ENCODE measurements around the gene NEK10.
A peak's percentile ranks its signal among the peaks of the same experiment; 100 is the strongest.

The NEK10 gene

DNA sequence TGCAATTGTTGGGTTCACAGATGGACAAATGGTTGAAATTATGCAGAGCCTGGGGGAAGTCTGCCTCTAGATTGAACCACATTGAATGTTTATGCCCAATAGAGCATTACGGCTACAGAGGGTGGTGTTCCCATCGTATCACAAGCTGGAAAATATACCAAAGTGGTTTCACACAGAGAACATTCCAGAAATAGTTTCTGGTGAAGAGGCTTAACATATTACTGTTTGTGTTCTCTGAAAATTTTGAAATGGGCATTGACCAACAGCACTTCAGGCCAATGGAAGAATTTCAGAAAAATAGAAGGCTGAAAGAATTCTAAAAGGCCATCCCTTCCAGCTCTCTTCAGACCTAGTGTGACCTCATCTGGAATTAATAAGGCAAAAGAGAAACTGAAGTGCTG is 203.9 kb downstream of the NEK10 start:
- DNase-seq (ENCODE audit: low spot score) = no peak

DNA sequence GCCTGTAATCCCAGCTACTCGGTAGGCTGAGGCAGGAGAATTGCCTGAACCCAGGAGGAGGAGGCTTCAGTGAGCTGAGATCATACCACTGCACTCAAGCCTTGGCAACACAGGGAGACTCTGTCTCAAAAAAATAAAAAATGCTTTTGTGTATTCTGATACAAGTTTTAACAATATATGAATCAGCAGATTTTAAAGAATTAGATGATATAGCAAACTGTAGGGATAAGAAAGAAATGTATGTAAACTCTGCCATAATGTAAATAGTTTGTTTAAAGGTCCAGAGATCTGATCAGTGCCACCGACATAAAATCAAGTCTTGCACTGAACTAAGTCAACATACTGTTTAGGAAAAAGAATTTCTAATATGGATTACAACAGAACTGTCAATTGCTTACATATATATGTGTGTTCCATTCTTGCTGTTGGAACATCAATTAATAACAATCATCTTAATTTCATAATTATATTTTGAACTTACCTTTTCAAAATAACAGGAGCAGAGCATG is 208.3 kb downstream of the NEK10 start:
- DNase-seq (ENCODE audit: low spot score) = no peak

DNA sequence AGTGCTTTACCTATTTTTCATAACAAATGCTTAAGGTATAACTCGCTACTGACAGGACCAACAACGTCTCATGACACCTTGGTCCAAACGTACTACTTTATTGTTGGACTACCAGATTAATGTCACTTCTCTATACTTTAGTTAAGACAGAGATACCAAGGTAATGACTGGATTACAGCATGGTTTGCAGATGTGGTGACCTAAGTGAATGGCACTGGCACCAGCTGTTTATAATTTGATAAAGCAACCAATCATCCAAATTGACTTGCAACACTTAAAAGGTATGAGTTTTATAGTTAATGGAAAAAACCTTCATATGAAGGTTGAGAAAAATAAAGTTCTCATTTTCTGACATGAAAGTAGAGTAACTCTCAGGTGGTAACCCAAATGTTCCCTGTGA is 209.0 kb downstream of the NEK10 start:
- DNase-seq (ENCODE audit: low spot score) = no peak

DNA sequence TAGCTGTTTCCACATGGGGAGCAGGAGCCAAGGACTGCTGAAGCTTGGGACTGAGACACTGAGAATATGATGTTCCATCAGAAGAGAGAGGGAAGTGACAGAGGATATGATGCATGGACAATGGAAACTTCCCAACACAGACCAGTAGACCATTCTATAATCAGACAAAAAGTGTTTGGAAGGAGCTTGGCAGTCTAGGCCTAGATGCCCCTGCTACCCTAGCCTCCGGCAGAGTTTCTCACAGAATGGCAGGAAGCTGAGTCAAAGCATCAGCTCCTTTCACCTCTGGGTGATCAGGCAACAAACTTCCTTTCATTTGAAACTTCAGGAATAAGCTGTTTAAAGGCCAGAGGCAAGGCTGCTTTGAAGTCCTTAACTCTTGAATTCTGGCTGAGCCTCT is 222.0 kb downstream of the NEK10 start:
- DNase-seq (ENCODE audit: low spot score) = no peak

DNA sequence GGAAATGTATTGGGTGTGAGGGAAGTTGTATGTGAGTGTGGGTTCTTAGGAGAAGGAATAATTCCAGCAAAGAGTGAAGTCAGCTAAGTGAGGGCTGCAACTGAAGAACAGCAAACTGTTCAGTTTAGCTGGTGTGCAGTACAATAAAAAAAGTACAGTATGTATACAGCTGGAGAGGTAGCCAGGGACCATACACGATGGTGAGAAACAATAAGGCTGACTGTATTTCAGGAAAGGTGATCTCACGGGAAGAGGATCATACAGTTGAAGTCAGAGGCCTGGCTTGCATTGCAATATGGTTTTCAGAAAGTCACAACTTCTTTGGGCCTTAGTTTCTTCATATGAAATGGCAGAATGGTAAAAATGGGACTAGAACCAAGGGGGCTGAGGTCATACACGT is 222.4 kb downstream of the NEK10 start:
- DNase-seq (ENCODE audit: low spot score) = no peak

DNA sequence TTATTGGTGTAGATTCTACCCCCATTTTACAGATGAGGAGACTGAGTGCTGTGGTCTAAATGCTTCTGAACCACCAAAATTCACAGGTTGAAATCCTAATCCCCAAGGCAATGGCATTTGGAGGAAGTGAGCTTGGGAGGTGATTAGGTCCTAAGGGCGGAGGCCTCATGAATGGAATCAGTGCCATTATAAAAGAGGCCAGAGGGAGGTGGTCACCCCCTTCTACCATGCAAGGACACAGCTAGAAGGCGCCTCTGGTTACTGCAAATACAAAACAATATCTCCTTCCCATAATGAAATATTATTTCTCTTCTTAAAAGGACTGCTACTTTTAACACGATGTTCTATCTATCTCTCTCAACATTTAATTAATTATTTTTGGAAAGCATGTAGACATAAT is 223.5 kb downstream of the NEK10 start:
- DNase-seq (ENCODE audit: low spot score) = no peak

DNA sequence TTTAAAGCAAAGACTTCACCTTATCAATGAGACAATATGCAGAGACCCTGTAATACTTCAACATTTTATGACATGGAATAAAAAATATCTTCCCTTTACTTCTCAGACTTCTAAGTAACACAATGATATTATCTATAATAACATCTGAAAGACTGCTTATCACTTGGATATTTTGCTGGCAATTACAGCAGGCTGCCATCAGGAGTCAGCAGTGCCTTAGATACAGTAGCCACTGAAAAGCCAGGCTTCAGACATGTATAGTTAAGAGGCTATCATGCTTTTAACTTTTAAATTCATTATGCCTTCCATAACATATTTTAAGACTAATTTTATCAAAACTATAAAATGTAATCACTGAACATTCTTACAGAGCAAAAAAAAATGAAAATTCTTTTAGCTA is 227.5 kb downstream of the NEK10 start:
- DNase-seq (ENCODE audit: low spot score) = no peak

DNA sequence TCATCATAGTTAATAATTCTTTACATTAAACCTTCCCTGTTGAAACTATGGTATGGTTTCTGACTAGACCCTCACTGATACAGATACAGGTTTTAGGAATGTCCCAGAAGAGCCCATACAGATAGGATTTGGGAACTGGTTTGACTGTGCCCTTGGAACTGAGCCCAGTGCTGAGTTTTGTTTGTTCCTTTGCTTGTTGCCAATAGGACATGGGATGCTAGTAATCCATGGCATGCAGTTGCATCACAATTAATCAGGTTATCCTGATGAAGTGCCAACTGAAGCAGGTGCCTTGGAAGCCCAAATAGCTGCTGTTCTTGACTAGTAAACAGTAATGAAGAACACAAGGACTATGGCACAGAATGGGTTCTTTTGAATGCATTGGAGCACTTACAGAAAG is 230.6 kb downstream of the NEK10 start:
- DNase-seq (ENCODE audit: low spot score) = no peak

DNA sequence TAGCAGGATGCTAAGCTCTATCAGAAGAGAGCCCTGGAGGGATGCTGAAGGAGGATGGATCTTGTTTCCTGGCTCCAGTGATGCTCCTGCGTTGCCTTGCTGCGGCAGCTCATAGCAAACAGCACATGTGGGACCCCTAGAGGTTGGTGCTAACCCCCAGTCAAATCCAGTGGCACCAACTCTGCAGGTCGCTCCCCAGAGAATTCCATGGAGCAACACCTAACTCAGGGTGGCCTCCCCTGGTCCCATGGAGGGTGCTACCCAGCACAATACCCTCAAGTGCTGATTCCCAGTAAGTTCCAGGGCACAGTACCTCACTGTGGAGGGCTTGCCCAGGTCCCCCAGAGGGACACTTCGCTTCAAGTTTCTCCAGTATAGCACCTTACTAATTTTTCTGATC is 231.2 kb downstream of the NEK10 start:
- no peak for DNase-seq (ENCODE audit: low spot score)

DNA sequence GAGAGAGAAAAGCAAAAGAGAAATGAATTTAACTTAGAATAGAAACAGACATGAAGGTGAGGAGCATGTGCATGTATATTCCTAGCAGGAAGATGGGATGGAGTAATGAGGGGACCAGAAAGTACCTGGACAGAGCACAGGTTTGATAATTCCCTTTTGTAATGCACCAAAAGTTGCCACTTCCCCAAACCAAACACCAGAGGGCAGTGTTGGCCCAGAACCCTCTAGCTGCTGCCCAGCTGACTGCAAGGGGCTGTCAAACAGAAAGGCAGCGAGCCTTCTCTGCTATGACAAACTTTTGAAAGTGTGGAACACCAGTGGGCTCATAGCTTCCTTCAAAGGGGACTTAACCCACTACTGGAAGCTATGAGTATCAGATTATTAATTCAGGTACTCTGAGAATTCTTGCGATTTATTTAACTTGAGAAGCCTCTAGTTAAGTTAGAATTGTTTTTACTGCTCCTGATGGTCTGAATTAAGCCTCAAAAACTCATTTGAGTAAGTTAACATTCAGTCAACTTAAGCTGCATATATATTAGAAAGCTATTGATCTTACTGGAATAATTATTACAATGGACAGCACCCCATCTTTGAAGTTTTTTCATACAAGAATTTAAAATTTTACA is 234.9 kb downstream of the NEK10 start:
- peak; percentile 70 for DNase-seq (ENCODE audit: low spot score)

DNA sequence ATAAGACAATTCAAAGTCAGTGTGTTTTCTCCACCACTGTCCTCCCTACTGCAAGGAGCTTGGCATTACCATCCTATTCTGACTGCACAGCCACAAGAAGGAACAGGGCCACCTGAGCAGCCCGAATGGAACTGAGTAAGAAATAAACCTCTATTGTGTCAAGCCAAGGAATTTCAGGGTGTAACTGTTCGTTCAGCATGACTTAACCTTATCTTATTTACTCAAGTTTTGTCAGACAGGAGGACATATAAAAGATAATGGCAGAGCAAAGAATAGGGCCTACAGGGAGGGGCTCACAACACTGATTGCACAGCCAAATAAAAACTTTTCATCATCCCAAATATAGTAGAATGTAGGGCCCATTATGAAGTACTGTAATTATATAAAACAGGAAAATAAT is 236.1 kb downstream of the NEK10 start:
- no peak for DNase-seq (ENCODE audit: low spot score)

DNA sequence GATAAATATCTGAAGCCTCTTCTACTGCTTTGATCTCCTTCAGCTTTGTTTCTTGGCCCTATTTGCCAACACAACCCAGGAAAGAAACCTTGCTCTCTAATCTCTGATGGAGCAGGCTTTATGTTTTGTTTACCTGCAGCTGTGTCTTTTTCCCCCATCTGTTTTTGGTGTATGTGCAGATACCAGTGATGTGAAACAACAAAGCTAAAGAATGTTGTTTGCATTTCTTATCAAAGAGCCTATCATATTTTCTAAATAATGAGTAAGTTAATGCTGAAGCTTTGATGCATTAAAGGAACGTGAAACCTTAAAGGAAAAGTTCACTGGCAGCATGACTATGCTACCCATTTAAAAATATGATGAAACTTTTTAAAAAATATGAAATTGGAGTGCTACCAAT is 238.4 kb downstream of the NEK10 start:
- no peak for DNase-seq (ENCODE audit: low spot score)

DNA sequence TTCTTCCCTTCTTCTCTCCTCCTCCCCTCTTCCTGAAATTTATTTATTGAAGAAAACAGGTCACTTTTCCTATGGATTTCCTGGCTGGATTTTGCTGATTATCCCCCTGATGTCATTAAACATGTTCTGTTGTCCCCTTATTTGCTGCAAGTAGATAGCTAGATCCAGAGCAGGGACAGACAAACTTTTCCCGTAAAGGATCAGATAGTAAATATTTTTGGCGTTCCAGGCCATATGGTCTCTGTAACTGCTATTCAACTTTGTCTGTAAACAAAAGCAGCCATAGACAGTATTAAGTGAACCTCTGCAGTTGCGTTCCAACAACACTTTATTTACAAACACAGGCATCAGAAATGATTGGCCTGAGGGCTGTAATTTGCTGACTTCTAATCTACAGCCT is 241.3 kb downstream of the NEK10 start:
- DNase-seq (ENCODE audit: low spot score) = no peak

DNA sequence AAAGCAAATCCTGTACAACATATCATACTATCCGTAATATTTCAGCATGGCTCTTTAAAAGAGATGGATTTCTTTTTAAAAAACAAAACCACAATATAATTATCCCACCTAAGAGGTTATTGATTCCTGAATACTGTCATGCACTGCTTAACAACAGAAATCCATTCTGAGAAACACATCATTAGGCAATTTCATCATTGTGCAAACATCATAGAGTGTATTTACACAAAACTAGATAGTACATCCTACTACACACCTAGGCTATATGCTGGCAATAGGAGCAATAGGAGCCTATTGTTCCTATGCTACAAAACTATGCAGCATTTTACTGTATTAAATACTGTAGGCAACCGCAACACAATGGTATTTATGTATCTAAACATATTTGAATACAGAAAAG is 242.0 kb downstream of the NEK10 start:
- no peak for DNase-seq (ENCODE audit: low spot score)

DNA sequence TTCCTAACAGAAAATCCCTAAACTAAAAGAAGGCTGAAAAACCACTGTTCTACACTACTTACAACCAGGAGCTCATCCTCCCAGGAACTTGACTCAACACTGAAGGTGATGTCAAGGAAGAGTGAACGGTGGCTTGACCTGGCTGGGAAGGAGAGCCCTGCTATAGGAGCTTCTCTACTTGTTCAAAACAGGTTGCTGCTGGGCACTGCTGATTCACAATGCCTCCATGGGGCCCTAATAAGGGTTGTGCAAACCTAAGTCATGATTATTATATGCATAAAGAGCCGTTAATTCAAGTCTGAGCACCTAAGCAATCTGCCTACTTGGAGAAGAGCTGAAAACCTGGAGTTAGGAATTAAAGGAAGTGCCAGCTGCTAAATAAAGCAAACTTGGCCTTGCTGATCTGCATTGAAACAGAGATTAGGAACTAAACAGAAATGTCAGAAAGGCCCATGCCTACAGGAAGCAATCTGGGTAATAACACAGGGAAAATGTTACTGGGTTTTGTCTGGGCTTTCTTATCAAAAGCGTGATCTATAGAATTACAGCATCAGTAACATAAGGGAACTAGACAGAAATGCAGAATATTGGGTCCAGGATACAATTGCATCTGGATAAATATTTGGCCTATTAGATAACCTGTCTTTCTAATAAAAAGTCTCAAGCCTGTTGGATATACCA is 243.2 kb downstream of the NEK10 start:
- no peak for DNase-seq (ENCODE audit: low spot score)

DNA sequence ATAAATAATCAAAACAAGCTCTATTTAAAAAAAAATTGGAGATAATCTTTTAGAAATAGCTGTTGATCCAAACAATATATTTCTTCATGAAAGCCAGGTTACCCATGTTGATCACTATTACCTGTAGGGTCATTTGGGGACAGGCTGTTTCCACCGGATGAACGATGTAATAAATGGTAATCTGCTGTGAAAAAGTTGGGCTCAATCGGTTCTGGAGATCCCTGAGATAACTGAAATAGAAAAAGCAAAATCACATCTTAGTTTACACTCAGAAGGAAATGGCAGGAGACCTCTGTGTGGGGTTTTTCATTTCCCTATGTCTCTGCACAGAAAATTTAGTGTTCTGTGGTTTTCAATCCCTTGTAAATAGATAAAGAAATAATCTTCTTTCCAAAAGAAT is 249.5 kb downstream of the NEK10 start:
- no peak for DNase-seq (ENCODE audit: low spot score)

DNA sequence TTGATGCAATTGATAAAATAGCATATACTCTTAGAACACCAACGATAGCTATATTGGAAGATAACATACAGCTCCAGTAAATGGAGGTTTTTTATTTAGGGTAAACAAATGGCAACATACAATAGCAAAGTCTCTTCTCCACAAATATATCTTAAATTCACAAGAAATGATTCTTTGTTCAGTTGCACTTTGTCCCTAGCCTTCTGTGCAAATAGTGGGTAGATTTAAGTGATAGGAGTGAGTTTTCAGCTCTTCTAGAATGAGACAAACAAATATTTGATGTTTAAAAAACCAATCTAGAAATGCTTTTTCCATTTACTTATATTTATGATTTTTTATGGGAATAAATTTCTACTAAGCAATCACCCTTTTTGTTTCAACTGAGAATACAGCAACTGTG is 253.8 kb downstream of the NEK10 start:
- DNase-seq (ENCODE audit: low spot score) = no peak

DNA sequence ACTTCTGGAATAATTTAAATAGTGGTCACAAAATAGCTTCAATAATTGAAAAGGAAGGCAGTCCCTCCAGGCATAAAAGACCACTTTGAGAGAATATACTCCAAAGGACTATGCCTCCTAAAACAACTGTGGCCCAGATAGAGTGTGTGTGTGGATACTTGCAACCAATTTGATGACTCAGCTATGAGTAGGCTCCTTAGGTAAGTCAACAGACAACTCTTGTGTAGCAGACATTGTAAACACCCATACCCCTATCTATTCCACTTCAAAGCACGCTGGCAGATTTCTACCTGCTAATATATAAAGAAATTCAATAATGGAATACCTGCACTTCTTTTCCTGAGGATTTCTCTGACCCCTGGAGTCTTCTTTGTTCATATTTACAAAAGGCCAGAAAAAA is 254.5 kb downstream of the NEK10 start:
- no peak for DNase-seq (ENCODE audit: low spot score)

DNA sequence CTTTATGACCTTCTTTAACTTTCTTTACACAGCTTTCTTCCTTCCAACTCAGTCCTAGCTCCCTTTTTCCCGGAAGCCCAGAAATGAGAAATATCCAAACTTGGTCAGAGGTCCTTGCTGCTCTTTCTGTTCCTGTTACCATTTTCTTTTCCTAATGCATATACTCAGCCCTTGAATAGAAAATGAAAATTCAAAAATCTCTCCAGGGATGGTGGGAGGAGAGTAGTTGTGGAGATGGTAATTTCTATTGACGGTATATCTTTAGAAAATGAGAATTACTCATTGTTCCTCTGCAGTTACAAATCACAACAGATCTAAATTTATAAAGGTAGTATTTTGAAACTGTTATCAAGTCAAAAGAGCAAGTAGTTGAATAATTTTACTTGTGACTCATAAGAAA is 255.1 kb downstream of the NEK10 start:
- DNase-seq (ENCODE audit: low spot score) = no peak

DNA sequence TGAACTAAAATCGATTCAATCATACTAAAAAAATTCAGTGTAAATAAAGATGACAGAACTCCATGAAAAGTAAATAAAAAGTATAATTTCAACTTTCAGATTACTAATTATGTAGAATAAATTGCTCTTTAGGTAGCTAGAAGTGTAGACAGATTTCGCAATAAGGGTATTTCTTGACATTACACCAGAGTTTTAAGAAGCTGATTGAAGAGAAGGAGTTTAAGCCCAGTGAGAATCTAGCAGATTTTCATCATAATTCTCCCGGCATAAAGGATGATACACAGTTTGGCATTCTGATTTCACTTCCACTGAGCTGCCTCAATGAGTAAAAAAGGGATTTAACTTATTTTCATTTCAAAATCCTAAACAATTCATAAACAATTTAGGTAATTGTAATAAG is 259.2 kb downstream of the NEK10 start:
- no peak for DNase-seq (ENCODE audit: low spot score)

DNA sequence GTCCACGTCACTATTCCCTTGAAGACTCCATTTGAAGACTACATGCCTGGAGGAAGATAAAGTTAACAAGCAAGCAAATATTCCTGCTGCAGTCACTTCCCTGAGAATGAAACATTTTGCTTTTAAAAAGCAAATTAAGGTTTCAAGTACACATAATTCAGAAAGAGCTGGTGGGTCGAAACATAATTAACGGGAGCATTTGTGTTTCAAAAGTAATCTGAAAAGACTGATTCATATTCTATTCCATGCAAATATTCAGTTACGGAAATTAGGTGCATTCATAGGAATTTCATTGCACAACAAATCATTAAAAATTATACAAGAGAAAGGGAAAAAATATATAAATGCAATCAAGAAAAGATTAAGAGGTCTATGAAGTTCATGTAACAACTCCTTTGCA is 260.9 kb downstream of the NEK10 start:
- DNase-seq (ENCODE audit: low spot score) = no peak

DNA sequence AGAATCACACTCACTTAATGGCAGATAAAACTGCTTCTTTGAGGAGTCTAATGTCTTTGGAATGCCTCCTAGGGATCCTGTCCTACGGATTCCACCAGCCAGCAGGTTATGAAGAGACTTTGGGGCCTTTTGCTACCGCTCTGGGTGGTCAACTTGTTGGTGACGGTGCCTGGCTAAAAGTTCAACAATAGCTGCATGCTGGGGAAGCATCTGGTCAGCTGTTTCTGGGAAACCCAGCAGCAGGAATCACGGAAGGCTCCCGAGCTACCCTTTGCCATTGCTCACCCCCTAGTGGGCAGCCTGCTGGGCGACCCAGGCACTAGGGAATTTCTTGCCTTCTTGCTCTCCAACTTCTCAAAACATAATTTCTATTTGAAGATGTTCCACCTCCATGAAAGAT is 263.3 kb downstream of the NEK10 start:
- DNase-seq (ENCODE audit: low spot score) = no peak

DNA sequence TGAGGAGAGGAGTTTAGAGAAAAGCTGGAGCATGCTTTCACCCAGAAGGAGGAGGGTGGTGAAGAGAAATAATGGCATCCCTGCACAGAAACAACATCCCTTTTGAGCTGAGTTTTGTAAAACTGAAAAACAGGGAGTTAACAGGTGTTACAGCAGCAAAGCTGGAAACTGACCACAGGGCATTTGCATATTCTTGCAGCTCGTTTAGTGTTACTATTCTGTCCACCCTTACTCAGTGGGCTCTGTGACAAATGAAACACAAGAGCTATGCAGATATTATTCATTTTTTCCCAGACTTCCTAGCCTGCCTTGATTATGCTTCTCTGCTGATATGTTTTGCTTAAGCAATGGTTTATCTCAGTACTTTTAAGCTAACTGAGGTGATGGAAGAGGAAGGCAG is 272.0 kb downstream of the NEK10 start:
- no peak for DNase-seq (ENCODE audit: low spot score)

DNA sequence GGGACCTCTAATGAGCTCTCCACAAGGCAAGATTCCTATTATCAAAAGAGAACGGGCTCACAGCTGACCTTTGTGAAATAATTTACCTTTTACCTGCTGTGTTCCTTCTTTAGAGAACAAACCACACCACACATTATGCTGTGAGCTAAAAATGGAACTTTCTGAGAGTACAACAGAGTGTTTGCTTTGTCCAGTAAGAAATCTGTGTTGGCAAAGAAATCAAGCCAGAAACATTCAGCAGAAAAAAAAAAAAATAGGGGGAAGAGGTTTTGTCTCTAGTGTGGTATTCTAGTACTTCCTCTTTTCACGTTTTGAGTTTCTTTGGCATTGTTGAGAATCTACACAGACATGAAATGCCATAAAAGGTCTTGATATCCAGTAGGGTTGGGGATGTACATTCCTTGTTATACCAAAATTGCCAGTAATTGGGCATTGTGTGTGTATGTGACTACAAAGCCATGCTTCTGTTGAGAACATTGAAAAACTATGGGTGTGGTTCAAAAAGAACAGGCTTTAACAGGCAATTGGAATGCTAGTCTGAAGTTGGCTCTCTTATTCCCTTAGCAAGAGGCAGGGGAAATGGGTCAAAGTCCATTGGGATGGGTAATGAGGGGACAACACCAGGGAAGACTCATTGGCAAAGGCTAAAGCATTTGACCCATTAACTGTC is 273.5 kb downstream of the NEK10 start:
- no peak for DNase-seq (ENCODE audit: low spot score)

All from CD4-positive, alpha-beta T cell treated with Interleukin-2 at 100 ng/mL for 4 hours (primary cell).